GM19463 (cell line): ENCODE data around the gene TPSD1.

Source experiments
- ATAC-seq: cut with Tn5 transposase; IDR thresholded peaks from one replicate; pipeline ENCODE4 v1.9.1; 2021; ENCODE audit warnings: mild to moderate bottlenecking, moderate library complexity; ENCODE audit not compliant: unreplicated experiment

TPSD1 gene

DNA sequence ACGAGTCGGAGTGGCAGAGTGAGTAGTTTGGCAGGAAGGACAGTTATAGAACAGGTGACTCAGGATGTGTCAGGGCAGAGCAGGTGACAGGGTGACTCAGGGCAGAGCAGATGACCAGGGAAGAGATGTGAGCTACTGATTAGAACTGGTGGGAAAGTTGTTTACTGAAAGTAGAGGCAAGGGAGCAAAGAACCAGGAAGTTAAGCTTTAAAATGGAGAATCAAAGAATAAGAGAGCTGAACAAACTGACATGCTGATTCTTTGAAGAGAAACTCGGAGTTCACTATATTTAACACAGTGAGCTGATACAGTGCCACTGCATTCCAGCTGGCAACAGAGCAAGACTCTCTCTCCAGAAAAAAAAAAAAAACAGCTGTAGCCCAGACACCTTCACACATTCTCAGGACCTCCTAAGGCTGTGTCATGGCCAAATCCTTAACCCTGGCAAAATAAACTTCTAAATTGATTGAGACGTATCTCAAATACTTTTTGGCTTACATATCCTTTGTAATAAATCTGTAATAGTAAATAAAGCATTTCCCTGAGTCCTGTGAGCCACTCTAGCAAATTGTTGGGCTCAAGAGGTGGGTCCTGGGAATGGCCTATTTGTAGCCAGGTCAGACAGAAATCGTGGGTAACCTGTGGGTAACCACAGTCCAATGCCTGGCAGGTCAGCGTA, 41.3 kb downstream of the TPSD1 start:
- ATAC-seq, result no peak

- ATAC-seq, result no peak
Measured at GRCh38 chr16:1298406-1298805, 42.5 kb downstream of the TPSD1 start.

DNA sequence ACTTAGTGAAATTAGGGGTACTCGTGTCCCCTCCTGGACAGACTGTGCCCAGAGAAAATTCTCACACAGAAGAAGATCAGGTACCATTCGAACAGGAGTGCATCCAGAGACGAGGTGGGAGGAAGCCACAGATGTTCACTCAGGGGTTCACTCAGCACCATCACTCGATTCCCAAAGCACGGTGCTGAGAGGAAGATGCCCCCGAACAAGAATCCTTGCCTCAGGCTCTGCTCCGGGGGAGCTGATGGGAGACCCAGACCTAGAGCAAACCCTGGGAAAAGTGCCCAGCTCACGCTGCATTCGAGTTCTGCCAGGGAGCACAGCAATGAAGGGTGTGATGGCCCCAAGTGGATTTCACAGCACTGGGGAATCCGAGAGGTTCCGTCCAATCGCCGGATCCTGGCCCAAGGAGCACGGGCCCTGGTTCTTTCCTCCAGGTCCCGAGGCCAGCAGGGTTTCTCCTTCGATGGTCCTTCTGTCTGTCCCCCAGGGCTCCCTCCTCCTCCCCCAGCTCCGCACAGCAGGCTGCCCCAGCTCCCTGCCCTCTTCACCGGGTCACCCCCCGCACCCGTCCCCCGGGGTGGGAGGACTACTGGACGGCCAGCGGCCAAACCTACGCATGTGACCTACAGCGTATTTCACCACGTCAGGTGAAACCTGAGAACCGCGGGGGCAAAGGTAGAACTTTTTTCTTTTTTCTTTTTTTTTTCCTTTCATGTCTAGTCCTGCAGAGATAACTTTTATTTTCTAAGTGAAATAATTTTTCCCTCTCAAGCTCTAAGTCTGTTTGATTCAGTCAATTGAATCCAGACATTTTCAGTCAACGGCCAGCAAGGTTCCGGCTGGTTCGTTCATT, 43.4 kb downstream of the TPSD1 start:
- no peak for ATAC-seq

DNA sequence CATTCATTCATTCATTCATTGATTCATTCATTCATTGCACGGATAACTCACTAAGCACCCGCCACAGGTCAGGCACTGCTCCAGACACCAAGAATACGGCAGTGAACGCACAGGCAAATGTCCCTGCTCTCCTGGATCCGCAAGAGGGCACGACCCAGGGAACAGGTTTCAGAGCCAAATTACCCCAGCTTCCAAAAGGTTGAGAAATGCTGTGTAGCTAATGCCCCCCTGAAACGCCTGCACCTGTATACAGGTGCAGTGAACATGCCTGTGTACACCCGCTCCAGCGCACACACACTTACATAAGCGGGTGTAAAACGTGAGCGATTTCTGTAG, 44.0 kb downstream of the TPSD1 start:
- no peak for ATAC-seq

- no peak for ATAC-seq
Measured at GRCh38 chr16:1300664-1301476, 45.0 kb downstream of the TPSD1 start.

GRCh38 chr16:1301562-1301961, 45.7 kb downstream of the TPSD1 start:
- no peak for ATAC-seq

DNA sequence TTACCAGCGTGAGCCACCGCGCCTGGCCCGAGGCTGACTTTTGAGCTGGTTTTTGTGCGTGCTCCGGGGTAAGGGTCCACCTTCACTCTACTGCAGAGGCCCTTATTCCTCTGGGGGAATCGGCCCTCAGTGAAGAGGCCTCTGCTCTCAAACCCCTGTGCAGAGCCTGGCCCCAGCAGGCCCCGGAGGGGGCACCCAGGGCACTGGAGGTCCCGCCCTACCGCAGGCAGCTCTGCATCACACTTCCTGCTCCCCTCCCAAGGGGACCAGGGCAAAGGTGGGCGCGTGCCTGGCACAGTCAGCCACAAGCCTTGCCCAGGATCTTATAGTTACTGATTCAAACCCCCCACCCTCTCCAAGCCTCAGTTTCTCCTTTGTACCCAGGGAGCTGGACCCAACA, 50.0 kb downstream of the TPSD1 start:
- no peak for ATAC-seq

DNA sequence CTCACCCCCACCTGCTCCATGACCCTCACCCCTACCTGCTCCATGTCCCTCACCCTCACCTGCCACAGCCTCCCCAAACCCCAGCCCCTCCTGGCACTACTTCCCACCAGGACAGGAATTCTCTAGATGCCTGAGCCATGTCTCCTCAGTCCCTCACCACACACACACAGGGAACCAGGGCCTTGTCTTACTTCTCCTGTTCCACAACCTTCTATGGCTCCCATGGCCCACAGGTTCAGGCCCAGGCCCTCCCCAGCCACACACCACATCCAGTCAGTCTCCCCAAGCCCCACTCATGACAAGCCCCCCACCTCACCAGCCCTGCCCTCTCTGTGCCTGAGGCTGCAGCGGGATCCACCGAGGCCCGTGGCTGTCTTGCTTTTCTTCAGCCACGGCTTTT, 50.5 kb downstream of the TPSD1 start:
- ATAC-seq, result no peak

GRCh38 chr16:1308036-1308976, 52.4 kb downstream of the TPSD1 start:
- ATAC-seq, result peak; percentile 16
